ENCODE results near the gene KCNQ1OT1. TPM values are rescaled to one million over a fixed set of nuclear protein-coding genes. Genes with fewer than 3 reads are reported as not detected.

The KCNQ1OT1 gene
- total and polyA plus RNA-seq, 3 experiments from 2014 or later, result 0.08 to 0.20 (median 0.20) TPM

DNA sequence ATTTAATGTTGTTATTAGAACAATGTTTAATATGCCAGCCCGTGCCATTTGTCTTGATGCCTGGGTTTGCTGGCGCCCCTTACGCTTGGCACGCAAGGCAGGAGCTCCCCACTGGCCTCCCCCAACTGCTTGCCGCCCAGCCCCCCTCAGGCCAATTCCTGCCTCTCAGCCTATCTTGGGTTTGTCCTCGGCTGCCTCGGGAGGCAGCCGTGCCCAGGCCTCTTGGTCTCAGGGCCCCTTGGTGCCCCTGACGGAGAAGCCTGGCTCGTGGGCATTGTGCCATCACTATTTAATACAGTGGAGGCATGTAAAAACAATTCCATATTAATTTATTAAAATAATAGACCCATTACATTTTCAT is 119.8 kb downstream of the KCNQ1OT1 start:
- Mint-ChIP-seq H3K27ac (no peak overlapping the region), H3K36me3 (no peaks in the 10 kb centered on the region), H3K9me3 (no peaks in the 10 kb centered on the region), H3K27me3 (no peaks in the 10 kb centered on the region), H3K4me1 (no peaks in the 10 kb centered on the region), H3K4me3 (no peak overlapping the region)
- DNase-seq, result peak in 1 of 5 donors; percentile 29
- POLR2A ChIA-PET, result no interaction called here
- no peaks in the 10 kb centered on the region for H3K4me1 ChIP-seq (ENCODE audit: insufficient read depth, low read length)
- no peaks in the 10 kb centered on the region for H3K27me3 ChIP-seq (ENCODE audit: insufficient read depth, low read length, poor library complexity, severe bottlenecking)
- H3K36me3 ChIP-seq (ENCODE audit: insufficient read depth, low read length), result no peaks in the 10 kb centered on the region
- no peak overlapping the region for H3K4me3 ChIP-seq (ENCODE audit: low read length)
- no peaks in the 10 kb centered on the region for H3K9me3 ChIP-seq (ENCODE audit: low read length)
- H3K27ac ChIP-seq (ENCODE audit: low read depth, low read length), result no peak overlapping the region
- CTCF ChIA-PET, result no interaction called here

- H3K36me3 Mint-ChIP-seq, result no peaks in the 10 kb centered on the region
- Histone ChIP-seq H3K4me3 (ENCODE audit: low read length) (no peak overlapping the region), H3K36me3 (ENCODE audit: insufficient read depth, low read length) (no peaks in the 10 kb centered on the region), H3K27me3 (ENCODE audit: insufficient read depth, low read length, poor library complexity, severe bottlenecking) (no peaks in the 10 kb centered on the region), H3K27ac (ENCODE audit: low read depth, low read length) (no peak overlapping the region), H3K4me1 (ENCODE audit: insufficient read depth, low read length) (no peaks in the 10 kb centered on the region), H3K9me3 (ENCODE audit: low read length) (no peaks in the 10 kb centered on the region)
- peak in 2 of 5 donors; percentile 0 to 22 for DNase-seq
- no peak overlapping the region for H3K27ac Mint-ChIP-seq
- no peak overlapping the region for H3K4me3 Mint-ChIP-seq
- H3K27me3 Mint-ChIP-seq, result no peaks in the 10 kb centered on the region
- ChIA-PET CTCF (interaction anchor here (1.0 kb wide), 1 partner anchor 12 kb away, joined by 3 read pairs; no protein-coding TSS in a partner anchor), POLR2A (no interaction called here)
- no peaks in the 10 kb centered on the region for H3K4me1 Mint-ChIP-seq
- H3K9me3 Mint-ChIP-seq, result no peaks in the 10 kb centered on the region
Observed at GRCh38 chr11:2579315-2580060, 120.3 kb downstream of the KCNQ1OT1 start.

- Mint-ChIP-seq H3K9me3 (no peaks in the 10 kb centered on the region), H3K27me3 (no peaks in the 10 kb centered on the region), H3K4me1 (no peaks in the 10 kb centered on the region), H3K36me3 (no peaks in the 10 kb centered on the region), H3K4me3 (no peak overlapping the region), H3K27ac (peak overlapping the region in 1 of 8 donors; percentile 74)
- Histone ChIP-seq H3K9me3 (ENCODE audit: low read length) (no peaks in the 10 kb centered on the region), H3K27me3 (ENCODE audit: insufficient read depth, low read length, poor library complexity, severe bottlenecking) (no peaks in the 10 kb centered on the region), H3K36me3 (ENCODE audit: insufficient read depth, low read length) (no peaks in the 10 kb centered on the region), H3K4me3 (ENCODE audit: low read length) (no peak overlapping the region), H3K27ac (ENCODE audit: low read depth, low read length) (no peak overlapping the region), H3K4me1 (ENCODE audit: insufficient read depth, low read length) (no peaks in the 10 kb centered on the region)
- POLR2A ChIA-PET, result no interaction called here
- CTCF ChIA-PET, result interaction anchor here (1.0 kb wide), 1 partner anchor 12 kb away, joined by 3 read pairs; no protein-coding TSS in a partner anchor
- DNase-seq, result no peak
Observed at GRCh38 chr11:2578929-2579270, 120.9 kb downstream of the KCNQ1OT1 start.

- DNase-seq, result peak in 1 of 5 donors; percentile 40
- CTCF ChIA-PET, result interaction anchor here (1.0 kb wide), 1 partner anchor 11 kb away, joined by 3 read pairs; no protein-coding TSS in a partner anchor
- POLR2A ChIA-PET, result no interaction called here
Observed at GRCh38 chr11:2577991-2578928, 121.5 kb downstream of the KCNQ1OT1 start.

DNA sequence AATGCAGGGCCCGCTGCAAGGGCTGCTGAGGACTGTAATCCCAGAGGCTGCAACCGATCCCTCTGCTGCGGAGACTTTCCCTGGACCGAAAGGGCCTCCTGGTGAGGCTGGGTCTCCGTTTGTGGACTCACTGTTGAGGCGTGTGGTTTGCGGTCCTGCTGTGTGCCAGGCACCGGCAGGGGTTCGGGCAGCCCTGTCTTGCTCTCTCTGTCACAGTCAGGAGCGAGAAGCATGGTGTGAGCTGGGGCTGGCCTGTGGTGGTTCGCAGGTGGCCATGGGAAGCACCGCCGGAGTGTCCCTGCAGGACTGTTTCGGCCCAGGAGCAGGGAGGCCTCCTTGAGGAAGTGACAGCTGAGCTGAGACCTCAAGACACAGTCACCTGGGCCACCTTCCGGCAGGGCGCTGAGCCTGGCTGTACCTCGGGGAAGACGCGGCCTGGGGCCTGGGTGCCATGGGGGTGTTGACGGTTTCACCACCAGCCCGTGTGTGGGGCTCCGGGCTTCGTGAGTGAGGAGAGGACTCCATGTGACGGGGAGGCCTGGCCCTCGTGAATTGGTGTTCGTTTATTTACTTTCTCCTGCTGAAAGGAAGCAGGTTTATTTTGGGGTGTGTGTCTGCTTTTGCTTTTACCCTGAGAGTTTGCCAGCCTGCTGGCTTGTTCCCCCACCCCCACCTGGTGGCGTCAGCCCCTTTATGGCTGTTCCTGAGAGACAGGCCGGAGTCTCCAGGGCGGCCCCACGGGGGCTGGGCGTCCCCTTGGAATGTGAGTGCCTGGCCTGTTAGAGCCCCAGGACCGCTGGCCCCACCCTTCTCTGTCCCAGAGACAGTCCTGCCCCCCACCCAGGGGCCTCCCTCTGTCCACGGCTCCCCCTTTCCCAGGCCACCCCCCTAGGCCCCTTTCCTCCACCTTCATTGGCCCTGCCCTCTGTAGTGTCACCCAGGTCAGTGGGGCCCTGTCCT is 122.5 kb downstream of the KCNQ1OT1 start:
- H3K9me3 ChIP-seq (ENCODE audit: low read length), result no peaks in the 10 kb centered on the region
- Mint-ChIP-seq H3K27me3 (no peaks in the 10 kb centered on the region), H3K4me1 (no peaks in the 10 kb centered on the region), H3K4me3 (no peak overlapping the region), H3K36me3 (no peaks in the 10 kb centered on the region), H3K27ac (no peak overlapping the region), H3K9me3 (no peaks in the 10 kb centered on the region)
- CTCF ChIA-PET, result no interaction called here
- no peak overlapping the region for H3K4me3 ChIP-seq (ENCODE audit: low read length)
- H3K36me3 ChIP-seq (ENCODE audit: insufficient read depth, low read length), result no peaks in the 10 kb centered on the region
- no peaks in the 10 kb centered on the region for H3K27me3 ChIP-seq (ENCODE audit: insufficient read depth, low read length, poor library complexity, severe bottlenecking)
- no peak overlapping the region for H3K27ac ChIP-seq (ENCODE audit: low read depth, low read length)
- DNase-seq, result peak in 1 of 5 donors; percentile 38
- no peaks in the 10 kb centered on the region for H3K4me1 ChIP-seq (ENCODE audit: insufficient read depth, low read length)
- POLR2A ChIA-PET, result no interaction called here

More at GRCh38 chr11:2577991-2578928, 121.5 kb downstream of the KCNQ1OT1 start:
- H3K4me1 ChIP-seq (ENCODE audit: insufficient read depth, low read length), result no peaks in the 10 kb centered on the region
- H3K4me1 Mint-ChIP-seq, result no peaks in the 10 kb centered on the region
- H3K27ac Mint-ChIP-seq, result peak overlapping the region in 1 of 8 donors; percentile 74
- no peak overlapping the region for H3K4me3 ChIP-seq (ENCODE audit: low read length)
- H3K4me3 Mint-ChIP-seq, result no peak overlapping the region
- no peaks in the 10 kb centered on the region for H3K36me3 ChIP-seq (ENCODE audit: insufficient read depth, low read length)
- H3K36me3 Mint-ChIP-seq, result no peaks in the 10 kb centered on the region
- no peaks in the 10 kb centered on the region for H3K27me3 ChIP-seq (ENCODE audit: insufficient read depth, low read length, poor library complexity, severe bottlenecking)
- no peak overlapping the region for H3K27ac ChIP-seq (ENCODE audit: low read depth, low read length)
- no peaks in the 10 kb centered on the region for H3K9me3 ChIP-seq (ENCODE audit: low read length)
- no peaks in the 10 kb centered on the region for H3K27me3 Mint-ChIP-seq
- no peaks in the 10 kb centered on the region for H3K9me3 Mint-ChIP-seq

- Histone ChIP-seq H3K4me1 (ENCODE audit: insufficient read depth, low read length) (no peaks in the 10 kb centered on the region), H3K27ac (ENCODE audit: low read depth, low read length) (no peak overlapping the region), H3K9me3 (ENCODE audit: low read length) (no peaks in the 10 kb centered on the region), H3K27me3 (ENCODE audit: insufficient read depth, low read length, poor library complexity, severe bottlenecking) (no peaks in the 10 kb centered on the region), H3K36me3 (ENCODE audit: insufficient read depth, low read length) (no peaks in the 10 kb centered on the region), H3K4me3 (ENCODE audit: low read length) (no peak overlapping the region)
- POLR2A ChIA-PET, result no interaction called here
- Mint-ChIP-seq H3K27ac (no peak overlapping the region), H3K27me3 (no peaks in the 10 kb centered on the region), H3K4me3 (no peak overlapping the region), H3K4me1 (no peaks in the 10 kb centered on the region), H3K9me3 (no peaks in the 10 kb centered on the region), H3K36me3 (no peaks in the 10 kb centered on the region)
- peak in 1 of 5 donors; percentile 39 for DNase-seq
- CTCF ChIA-PET, result interaction anchor here (1.2 kb wide), 1 partner anchor 44 kb away, joined by 3 read pairs; no protein-coding TSS in a partner anchor
Observed at GRCh38 chr11:2576549-2576948, 123.2 kb downstream of the KCNQ1OT1 start.

GRCh38 chr11:2576111-2576510 is 123.7 kb downstream of the KCNQ1OT1 start:
- no peaks in the 10 kb centered on the region for H3K4me1 Mint-ChIP-seq
- H3K4me3 Mint-ChIP-seq, result no peak overlapping the region
- Histone ChIP-seq H3K27ac (ENCODE audit: low read depth, low read length) (no peak overlapping the region), H3K27me3 (ENCODE audit: insufficient read depth, low read length, poor library complexity, severe bottlenecking) (no peaks in the 10 kb centered on the region), H3K4me1 (ENCODE audit: insufficient read depth, low read length) (no peaks in the 10 kb centered on the region), H3K36me3 (ENCODE audit: insufficient read depth, low read length) (no peaks in the 10 kb centered on the region), H3K4me3 (ENCODE audit: low read length) (no peak overlapping the region), H3K9me3 (ENCODE audit: low read length) (no peaks in the 10 kb centered on the region)
- no peaks in the 10 kb centered on the region for H3K36me3 Mint-ChIP-seq
- no peaks in the 10 kb centered on the region for H3K9me3 Mint-ChIP-seq
- ChIA-PET CTCF (interaction anchor here (1.2 kb wide), 1 partner anchor 44 kb away, joined by 3 read pairs; no protein-coding TSS in a partner anchor), POLR2A (no interaction called here)
- no peak for DNase-seq
- H3K27me3 Mint-ChIP-seq, result no peaks in the 10 kb centered on the region
- no peak overlapping the region for H3K27ac Mint-ChIP-seq

Measured in CD8-positive, alpha-beta memory T cell (primary cell).